SJSA1 (cell line): ENCODE results near the gene PSTPIP2. TPM values are rescaled to one million over a fixed set of nuclear protein-coding genes. Genes with fewer than 3 reads are reported as not detected.

Experiments
- DNase-seq, 2 experiments: peaks; one replicate each; pipeline ENCODE4 v3.0.0-alpha.2; 2015 to 2020; ENCODE audit warnings: low spot score in 2 of 2, low read depth in 1 of 2
- H3K27ac ChIP-seq: fragments of 250-450 bp; sonication (Bioruptor Pico); 2 replicates; pipeline ENCODE4 v1.5.1; 2020; ENCODE audit warnings: mild to moderate bottlenecking, moderate library complexity
- H3K27me3 ChIP-seq: fragments of 250-450 bp; sonication (Bioruptor Pico); replicated peaks from 2 replicates; pipeline ENCODE4 v1.5.1; 2020; ENCODE audit warnings: mild to moderate bottlenecking, moderate library complexity
- H3K36me3 ChIP-seq: fragments of 250-450 bp; sonication (Bioruptor Pico); 2 replicates; pipeline ENCODE4 v1.5.1; 2020; ENCODE audit warnings: mild to moderate bottlenecking
- H3K4me1 ChIP-seq: fragments of 250-450 bp; sonication (Bioruptor Pico); replicated peaks from 2 replicates; pipeline ENCODE4 v1.6.1; 2021; ENCODE audit warnings: mild to moderate bottlenecking
- H3K4me3 ChIP-seq: fragments of 250-450 bp; sonication (Bioruptor Pico); 2 replicates; pipeline ENCODE4 v1.5.1; 2020; ENCODE audit warnings: mild to moderate bottlenecking
- H3K9me3 ChIP-seq: fragments of 250-450 bp; sonication (Bioruptor Pico); replicated peaks from 2 replicates; pipeline ENCODE4 v1.5.1; 2020; ENCODE audit warnings: mild to moderate bottlenecking
- total RNA-seq: library from RNA; depleted of rRNA; stranded (reverse); fragments of >200 nt; shearing (Covaris generic); gene quantifications from 2 replicates; pipeline ENCODE4 v1.2.3, GENCODE V29; 2014; rRNA removed

Gene PSTPIP2
- total RNA-seq, 1 experiment from 2014 or later = 6.8 TPM

DNA sequence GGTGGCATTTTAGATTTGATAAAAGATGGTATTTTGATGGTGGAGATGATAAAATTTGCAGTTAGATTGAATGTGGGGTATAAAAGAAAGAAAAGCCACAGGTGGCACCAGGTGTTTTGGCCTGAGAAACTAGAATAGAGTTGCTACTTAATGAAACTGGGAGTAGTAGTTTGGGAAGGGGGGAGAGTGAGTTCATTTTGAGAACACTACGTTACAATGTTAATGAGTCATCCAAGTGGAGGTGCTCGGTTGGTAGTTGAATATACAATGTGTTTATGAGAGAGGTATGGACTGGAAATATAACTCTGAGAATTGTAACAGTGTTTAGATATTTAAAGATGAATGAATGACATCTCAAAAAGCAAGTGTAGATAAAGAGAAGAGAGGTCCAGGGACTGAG lies 131.3 kb downstream of the PSTPIP2 start:
- H3K9me3 ChIP-seq = no peaks in the 10 kb centered on the region
- no peak overlapping the region for H3K4me3 ChIP-seq
- H3K27ac ChIP-seq = no peak overlapping the region
- peaks cover 73% of the 10 kb centered on the region for H3K36me3 ChIP-seq
- peaks cover 17% of the 10 kb centered on the region for H3K4me1 ChIP-seq
- no peaks in the 10 kb centered on the region for H3K27me3 ChIP-seq
- DNase-seq = no peak

DNA sequence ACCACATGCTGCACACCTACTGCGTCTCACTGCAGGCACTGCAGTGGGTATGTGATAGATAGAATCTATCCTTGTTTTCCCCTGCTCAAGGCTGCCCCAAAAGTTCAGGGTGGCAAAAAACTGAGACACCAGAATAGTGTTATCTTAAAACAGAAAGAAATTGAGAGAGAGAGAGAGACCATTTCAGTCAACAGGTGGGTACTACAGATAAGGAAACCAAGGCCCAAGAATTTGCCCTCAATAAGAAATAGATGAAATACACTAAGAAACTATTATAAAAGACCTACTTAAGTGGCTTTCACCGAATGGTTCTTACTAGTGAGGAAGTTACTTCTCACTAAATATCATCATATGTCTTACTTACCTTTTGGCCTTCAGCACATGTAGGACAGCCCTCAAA lies 132.8 kb downstream of the PSTPIP2 start:
- Histone ChIP-seq H3K27me3 (no peaks in the 10 kb centered on the region), H3K36me3 (peaks cover 73% of the 10 kb centered on the region), H3K9me3 (no peaks in the 10 kb centered on the region), H3K4me1 (peaks cover 18% of the 10 kb centered on the region), H3K27ac (no peak overlapping the region), H3K4me3 (no peak overlapping the region)
- no peak for DNase-seq

DNA sequence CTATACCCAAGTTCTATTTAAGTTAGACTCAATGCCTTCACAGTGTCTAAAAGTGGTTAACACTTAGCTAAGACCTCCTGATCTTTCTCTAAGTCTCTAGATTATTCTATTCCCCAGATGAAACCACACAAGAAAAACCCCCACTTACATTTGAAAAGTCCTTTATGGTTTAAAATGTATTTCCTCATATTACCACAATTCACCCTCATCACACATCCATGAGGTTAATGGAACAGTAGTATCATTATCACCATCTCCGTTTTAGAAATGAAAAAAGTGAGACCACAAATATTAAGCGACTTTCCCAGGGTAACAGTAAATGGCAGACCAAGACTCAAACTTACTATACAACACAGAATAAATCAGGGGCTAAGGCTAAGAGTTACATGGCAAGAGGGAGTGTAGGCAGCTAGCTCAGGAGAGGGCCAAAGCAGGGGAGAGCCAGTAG lies 133.5 kb downstream of the PSTPIP2 start:
- Histone ChIP-seq H3K4me3 (no peak overlapping the region), H3K27ac (no peak overlapping the region), H3K27me3 (no peaks in the 10 kb centered on the region), H3K4me1 (peaks cover 18% of the 10 kb centered on the region), H3K36me3 (peaks cover 70% of the 10 kb centered on the region), H3K9me3 (no peaks in the 10 kb centered on the region)
- no peak for DNase-seq

DNA sequence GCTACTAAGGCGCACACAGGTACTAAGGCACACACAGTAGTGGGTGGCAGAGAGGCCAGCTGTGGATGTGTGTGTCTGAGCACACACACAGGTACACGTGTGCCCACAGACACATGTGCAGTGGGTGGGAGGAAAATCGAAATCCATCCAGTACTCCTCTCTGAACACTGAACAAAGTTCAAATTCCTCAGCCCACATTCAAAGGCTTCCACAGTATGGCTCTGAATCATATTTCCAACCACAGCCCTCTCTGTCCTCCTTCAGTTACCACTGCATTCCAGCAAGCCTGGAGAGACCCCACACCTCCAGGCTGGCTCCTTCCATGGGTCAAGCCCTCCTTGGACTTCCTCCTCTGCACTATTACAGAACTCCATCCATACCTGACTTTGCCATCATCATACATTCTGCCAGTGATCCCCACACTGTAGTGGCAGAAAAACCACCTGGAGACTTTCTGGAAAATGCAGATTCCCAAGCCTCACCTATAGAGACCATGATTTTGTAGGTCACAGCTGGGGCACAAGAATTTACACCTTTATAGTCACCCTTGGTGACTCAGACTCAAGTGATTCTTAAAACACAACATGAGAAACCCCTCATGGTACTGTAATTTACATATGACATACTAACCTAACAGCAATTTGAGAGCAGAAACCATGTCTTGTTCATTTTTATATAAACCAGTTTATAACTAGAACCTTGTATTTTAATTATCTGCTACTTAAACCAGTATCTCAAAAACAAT lies 136.3 kb downstream of the PSTPIP2 start:
- H3K27ac ChIP-seq = no peak overlapping the region
- peaks cover 57% of the 10 kb centered on the region for H3K36me3 ChIP-seq
- peaks cover 7% of the 10 kb centered on the region for H3K4me1 ChIP-seq
- no peaks in the 10 kb centered on the region for H3K27me3 ChIP-seq
- H3K4me3 ChIP-seq = no peak overlapping the region
- peak in 1 of 2 experiments; percentile 28 for DNase-seq
- H3K9me3 ChIP-seq = no peaks in the 10 kb centered on the region

Other genes with a start within 250 kb of the PSTPIP2 start
- 0.06 and 0.68 TPM in 2 replicates for gene SIGLEC15, start 246.6 kb downstream of the PSTPIP2 start, total RNA-seq
- gene EPG5, start 104.9 kb downstream of the PSTPIP2 start, total RNA-seq = 9.4 and 14.8 TPM in 2 replicates
- gene ATP5F1A, start 26.0 kb upstream of the PSTPIP2 start, total RNA-seq = 680 and 776 TPM in 2 replicates
- gene HAUS1, start 32.1 kb upstream of the PSTPIP2 start, total RNA-seq = 86.3 and 97.4 TPM in 2 replicates